NCI-H82 treated with DMSO at 0.1 percent for 48 hours (cell line): Measurements from ENCODE around the gene EFCAB6.

Source experiments
- DNase-seq: peaks from one replicate; lab custom pipeline; 2025; ENCODE audit not compliant: unreplicated experiment; lab: John Stamatoyannopoulos, UW

Gene EFCAB6

DNA sequence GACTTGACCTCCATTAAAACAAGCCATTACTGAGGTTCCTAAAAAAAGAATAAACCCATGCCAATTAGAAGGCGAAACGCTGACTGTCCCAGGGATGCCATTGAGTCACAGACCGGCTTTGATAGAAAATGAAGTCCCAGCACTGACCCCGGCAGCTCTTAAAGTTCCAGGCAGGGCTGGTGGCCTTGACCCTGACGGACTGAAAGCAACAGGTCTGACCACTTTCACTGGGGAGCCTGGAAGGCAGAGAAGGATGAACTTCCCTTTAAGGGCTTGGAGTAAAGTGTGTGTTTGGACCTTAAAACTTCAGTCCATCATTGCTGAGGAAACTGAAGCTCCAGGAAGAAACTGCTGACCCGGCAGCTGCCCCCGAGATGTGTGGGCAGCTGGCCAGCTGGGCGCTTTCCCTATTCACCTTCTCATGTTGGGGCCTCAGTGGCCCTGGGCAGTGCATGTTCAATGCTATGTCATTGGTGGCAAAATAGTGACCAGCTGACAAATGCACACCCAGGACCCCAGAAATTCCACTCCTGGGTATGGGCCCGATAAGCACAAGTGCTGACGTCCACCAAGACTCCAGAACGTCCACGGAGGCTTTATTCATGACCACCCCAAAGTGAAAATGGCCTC, 18.9 kb upstream of the EFCAB6 start:
- DNase-seq, result no peak

DNA sequence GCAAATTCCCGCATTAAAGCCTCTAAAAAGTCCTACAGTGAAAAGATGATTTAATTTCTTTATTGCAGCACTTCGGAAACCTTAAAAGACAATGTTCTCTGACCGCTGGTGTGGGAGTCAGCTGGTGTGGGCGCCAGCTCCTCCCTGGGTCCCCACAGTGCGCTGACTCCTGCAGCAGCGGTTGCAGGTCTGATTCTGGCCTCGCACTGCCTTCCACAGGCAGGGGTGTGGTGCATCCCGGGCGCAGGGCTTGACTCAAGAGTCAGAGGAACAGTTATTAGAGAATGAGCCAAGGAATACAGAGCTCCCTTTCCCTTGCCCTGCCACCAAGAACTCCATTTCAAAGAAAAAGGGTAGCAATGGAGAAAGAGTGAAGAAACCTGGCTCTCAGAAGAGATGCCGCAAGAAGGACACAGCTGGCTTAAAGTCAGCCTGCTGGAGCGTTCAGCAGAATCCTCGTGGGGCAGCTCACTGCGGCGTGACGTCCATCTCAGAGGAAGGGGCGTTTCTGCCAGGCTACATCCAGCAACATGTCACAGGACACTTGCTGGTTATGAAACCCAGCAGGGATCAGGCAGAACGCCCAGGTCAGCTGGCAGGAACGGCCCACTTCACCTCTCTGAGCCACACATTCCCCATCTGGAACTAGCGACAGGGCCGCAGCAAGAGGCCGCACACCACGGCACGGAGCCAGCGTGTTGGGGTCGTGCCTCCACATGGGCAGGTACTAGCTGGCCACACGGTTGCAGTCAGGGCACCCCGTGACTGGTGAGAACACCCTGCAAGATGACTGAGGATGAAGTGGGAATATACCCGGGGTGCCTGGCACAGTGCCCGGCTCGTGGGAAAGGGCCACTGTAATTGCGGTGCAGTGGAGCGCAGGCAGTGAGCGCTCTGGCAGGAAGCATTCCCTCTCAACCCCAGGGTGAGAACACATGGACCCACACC, 18.1 kb upstream of the EFCAB6 start:
- no peak for DNase-seq

DNA sequence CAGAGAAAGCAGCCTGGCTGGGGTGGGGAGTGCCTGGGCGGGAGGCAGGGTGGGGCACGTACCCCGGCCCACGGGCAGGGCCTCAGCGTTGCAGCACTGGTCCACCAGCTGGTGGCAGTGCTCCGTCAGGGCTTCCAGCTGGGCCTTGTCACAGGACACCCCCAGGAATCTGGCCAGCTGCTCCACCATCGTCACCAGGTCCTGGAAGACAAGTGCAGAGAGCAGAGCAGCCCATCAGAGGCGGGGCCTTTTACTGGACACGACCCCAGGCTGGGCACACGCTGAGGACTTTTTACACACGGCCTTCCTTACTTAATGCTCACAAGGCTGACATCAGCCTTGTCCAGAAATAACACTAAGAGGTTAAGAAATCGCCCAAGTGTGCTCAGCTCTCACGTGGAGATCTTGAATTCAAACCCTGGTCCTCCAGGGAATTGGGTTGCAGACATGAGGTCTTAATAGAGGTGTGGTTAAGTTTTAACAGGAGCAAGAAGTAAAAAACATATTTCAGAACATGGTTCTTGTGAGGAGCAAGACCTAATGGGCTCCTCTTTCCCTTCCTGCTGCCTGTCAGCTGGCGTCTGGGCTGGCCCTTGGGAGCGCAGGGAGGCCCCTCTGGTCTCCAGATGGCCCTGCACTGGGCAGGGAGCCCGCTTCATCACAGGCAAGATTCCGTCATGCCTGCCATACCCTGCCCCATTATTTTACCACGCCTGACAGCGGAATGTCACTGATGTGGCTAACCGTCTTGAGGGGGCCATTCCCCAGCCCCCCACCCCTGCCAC, 17.1 kb upstream of the EFCAB6 start:
- DNase-seq, result no peak

DNA sequence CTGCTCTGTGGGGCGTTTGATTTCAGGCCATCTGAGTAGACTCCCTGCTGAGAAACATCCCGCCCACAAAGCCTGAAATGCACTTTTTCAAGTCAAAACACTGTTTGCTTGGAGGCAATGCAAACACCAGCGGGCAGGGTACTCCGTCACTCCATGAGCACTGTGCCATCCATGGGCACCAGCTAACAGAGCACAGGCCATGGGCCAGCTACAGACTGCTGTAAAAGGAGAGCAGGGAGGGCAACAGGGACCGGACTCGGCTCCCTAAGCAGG, 16.6 kb upstream of the EFCAB6 start:
- no peak for DNase-seq

DNA sequence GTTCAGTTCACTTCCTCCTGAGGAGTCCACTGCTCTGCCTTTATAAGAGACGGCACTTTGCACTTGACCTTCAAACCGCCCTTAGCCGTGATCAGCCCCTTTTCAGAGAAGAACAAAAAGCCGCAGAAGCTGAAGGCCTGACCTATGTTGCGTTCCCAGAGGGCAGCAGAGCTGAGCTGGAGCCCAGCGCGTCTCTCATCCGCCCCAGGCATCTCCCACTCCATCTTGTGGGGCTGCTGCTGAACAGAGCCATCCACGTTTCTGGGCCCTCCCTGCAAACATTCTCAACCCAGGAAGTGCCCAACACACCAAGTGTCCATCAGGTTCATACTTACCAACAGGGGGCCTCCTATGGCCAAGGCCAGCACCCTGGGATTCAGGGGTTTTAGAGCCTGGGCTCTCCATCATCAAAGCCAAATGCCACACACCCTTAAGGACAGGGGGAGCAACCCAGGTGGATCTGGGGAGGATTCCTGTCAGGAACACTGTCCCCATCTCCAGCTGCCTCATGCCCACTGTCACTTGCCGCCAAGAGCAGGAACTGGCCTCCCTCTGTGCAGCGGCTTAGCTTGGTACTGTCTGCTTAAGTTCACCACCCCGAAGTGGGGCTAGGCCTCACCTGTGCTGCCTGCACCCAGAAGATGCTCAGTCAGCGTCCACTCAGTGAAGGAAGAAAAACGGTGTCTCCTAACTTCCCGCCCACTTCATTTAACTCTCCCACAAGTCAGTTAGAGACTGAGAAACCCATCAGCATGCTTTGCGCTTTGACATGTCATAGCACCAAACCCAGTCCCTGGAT, 16.0 kb upstream of the EFCAB6 start:
- no peak for DNase-seq

DNA sequence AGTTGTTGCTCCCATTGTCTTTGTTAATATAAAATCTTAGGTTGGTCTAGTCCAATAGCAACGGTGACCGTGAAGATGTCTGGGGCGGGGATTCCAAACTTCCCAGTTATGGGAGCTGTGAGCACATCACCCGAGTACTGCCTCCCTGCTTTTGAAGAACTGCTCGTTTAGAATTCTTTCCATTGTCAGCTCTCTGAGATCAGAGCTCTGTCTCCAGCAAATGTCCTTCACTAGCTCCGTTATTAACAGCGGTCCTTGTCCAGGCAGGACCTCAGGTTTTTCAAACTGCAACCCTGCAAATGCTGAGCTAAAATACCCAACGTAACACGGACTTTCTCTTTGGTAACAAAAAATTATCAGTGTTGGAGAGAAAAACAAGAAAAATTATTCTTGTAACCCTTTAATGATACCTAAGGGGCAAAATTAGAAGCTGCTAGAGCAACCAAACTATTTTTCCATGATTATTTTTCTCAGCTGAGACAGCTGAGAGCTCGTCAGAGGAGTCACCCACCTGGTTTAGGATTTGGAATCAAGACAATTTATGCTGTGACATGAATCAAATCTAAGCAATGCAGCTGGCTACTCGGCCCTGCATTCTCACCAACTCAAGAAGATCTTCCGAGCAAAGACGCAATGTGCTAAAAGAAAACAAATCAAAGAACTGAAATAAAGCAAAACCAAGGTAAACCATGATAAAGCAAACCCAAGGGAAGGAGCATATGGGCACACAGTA, 15.1 kb upstream of the EFCAB6 start:
- no peak for DNase-seq

DNA sequence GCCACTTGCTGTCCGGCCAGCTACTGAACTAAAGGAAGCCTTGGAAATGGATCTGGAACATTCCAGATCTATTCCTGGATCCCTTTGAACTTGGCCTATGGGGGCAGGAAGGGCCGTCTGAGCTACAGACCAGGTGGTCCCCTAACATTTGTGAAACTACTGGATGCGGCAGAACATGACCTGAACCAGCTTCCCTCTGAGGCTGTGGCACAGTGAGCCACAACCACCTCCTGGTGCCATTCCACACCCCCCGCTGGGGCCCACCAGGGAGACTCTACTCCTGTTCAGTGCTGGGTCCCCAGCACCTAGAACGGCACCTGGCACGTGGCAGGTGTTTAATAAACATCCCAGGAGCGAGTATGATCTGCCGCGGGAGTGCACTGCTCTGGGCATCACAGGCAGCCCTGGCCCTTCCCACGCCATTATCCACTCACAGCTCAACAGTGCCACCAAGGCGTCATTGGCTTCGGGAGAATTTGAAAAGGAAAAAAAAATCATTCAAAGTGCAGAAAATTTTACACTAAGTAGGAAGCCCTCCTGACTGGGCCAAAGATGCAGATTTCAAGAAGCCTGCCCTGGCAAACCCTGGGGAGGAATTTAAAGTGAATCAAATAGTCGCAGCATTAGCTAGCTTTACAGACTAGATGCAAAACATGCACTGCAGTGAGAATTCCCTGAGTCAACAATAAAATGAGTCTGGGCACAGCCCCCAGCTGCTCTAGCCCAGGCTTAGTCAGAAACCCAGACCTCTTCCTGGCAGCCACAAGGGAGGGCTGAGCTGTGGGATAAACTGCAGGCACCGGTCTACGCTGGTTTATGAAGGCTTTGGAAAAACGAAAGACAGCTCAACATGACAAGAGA, 14.3 kb upstream of the EFCAB6 start:
- no peak for DNase-seq

DNA sequence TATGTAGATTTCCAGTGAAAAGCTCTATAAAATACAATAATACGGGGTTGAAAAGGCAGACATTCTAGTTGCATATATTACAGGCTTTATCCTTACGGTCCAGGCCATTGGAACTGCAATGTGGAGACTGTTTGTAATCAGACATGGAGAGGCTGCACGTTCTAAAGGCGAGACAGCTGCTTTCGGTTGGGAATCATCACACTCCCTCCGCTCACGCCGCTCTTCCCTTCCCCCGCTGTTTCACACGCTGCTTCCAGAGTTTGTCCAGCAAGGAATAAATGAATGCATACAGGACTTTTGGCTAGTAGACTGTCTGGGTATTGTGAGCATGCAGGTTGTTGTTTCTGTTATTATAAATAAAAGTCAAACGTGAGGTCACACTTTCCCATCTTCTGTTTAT, 13.5 kb upstream of the EFCAB6 start:
- no peak for DNase-seq

DNA sequence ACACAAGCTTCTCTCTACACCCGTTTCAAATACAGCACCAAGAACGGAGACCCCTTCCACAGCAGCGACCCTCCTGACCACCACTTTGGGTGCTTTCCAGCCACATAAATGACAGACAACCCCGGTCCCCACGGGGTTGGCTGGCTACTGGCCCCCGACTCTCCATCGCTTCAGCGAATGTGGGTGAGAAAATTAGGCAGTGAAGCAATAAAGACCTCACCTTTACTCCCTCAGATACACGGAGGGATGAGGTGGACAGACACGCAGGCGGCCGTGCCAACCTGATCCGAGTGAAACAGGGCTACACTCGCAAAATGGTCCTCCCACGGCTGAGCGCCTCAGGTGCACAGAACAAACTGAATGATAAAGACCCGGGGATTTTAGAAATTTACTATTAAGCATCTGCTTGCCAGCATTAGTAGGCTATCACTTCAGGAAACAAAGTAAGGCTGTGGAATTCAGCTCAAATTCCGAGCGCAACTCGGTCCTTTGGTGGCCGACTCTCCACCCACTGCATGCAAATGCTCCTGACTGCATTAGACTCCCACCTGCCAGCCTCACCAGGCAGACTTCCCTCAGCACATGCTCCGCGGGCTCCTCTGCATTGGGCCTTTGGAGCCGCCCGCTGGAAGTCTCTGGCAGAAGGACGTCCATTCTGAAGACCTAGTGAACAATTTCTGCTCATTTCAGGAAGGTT, 12.8 kb upstream of the EFCAB6 start:
- DNase-seq, result no peak

DNA sequence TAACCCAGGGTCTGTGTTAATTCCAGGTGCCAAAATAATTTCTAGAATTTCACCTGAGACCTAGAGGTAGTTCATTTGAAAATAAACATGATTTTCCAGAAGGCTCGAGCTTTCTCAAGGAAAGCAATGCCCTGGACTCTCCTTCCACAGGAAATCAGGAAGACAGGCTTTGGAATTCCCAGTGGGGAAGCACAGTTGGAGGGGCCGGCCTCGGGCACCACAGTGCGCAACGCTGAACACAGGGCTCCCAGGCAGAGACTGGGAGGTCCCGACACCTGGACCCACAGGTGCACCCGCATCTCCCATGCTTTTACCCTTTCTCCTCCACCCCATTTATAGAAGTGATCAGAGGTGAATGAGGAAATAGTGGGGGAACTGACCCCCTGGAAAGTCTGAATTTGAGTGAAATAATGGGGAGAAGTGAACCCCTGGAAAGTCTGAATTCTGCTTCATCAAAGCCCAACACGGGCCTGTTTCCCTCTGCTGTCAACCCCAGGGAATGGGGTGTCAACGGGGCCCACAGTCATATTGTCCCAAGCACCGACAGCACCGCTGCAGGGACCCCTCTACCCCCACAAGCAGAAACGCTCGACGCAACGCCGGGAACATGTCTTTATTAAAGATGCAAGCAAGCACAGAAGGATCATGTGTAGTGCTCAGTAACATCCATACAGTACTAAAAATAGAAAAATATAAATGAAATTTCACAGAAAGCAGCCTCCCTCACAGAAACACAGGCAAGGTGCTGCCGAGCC, 12.0 kb upstream of the EFCAB6 start:
- no peak for DNase-seq

DNA sequence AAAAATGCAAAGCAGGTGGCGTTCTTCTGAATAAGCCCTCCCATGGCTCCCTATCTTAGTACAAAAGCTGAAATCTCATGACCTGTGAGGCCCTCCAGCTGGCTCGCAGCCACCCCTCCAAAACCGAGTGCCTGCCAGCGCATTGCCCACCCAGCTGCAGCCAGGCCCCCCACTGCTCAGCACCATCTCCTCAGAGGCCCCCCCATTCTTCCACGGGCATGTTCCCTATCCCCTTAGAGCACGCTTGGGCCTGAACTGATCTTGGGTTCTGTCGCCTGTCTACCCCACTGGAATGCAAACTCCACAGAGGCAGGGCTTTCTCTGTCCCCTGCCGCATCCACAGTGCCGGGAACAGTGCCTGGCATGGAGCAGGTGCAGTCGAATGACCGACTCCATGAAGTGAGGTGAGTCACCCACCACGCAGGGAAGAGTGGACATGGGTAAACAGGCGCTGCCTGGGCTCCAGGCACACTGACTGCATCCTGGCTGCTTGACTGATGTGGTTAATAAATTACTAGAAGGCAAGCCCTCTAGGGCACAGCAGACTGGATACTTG, 11.3 kb upstream of the EFCAB6 start:
- DNase-seq, result no peak

DNA sequence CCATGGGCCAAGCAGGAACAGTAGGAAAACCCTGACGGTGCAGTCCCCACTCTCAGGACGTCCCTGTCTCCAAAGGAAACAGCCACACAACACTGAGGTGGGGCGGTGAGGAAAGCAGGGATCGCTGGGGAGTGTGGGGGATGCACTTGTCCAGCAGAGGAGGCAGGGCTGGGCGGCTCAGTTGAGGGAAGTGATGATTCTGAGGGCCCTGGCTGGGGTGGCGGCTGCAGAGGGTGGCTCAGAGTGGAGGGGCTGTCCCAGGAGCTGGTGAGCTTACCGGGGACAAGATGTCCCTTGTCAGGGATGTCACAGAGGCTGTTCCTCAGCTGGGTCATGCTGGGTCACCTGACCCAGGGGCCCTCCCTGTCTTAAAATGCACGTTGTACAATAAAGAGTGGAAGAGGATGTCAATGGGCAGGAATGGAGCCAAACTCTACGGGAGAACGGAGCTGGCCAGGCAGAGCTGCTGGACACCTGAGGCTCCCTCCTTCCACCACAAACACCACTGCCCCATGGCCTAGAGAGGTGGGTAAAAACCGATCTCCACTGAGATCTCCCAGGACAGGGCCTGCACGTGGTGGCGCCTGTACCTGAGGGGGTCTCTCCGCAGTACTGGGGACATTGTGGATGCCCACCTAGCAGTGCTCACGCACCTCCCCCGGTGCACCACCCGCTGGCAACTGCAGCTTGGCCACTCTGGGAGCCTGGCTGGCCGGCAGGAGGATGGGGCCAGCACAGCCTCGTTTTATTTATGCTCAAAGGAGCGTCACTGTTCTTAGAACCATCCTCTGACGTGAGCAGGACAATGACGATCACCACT, 9.7 kb upstream of the EFCAB6 start:
- DNase-seq, result no peak

DNA sequence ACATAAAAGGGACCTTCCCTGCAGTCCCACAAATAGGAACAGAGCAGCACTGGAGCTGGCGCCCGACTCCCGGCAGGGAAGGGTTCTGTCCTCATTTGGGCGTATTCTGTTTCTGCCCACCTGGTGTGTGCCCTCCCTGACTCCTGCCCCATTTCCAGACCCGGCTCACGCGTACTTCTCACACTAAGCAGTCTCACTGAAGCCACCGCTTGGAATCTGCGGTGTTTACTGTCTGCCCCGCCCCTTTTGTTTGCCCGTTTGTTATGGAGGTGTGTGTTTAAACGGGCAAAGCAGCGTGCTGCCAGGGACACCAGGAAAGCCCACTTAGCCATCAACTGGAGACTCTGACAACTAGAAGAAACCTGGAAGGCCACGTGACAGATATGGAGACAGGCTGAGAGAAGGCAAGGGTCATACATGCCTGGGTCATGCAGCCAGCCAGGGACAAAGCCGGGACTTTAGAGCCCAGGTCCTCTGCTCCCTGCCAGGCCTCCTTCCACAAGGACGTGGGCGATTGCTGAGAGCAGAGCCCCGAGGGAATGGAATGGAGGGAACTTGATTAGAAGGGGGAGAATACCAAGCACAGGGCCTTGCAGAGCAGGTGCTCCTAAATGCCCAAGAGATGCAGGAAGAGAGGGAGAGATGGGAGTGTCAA, 8.7 kb upstream of the EFCAB6 start:
- no peak for DNase-seq

DNA sequence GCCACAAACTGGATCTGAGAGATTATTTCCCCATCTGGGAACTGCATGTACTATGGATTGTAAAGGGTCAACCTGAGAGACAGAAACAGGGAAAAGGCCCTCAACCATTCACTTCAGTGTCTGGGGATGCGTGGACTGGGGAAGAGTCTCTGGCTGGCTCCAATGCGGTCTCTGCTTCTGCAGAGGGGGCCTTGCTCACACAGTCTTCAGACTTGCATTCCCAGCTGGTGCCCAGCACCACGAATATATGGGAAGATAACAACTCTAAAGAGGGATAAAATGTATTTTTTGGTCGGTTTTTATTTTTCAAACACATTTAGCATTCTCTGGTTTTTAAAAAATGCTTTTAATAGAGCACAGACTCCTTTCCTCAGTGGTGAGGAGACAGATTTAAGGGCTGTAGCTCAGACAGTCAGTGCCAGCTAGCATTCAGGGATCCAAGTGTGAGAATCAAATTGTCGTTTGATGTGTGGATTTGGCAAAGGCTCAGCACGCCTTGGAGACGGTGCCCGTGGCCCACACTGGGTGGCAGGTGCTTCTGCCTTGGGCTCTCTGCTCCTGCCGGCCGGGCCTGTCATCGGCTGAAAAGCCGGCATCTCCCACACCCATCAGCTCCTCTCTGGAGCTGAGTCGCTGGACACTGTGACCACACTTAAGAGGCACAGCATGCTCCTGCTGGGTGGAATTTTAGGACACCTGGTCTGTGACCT, 8.0 kb upstream of the EFCAB6 start:
- DNase-seq, result no peak

DNA sequence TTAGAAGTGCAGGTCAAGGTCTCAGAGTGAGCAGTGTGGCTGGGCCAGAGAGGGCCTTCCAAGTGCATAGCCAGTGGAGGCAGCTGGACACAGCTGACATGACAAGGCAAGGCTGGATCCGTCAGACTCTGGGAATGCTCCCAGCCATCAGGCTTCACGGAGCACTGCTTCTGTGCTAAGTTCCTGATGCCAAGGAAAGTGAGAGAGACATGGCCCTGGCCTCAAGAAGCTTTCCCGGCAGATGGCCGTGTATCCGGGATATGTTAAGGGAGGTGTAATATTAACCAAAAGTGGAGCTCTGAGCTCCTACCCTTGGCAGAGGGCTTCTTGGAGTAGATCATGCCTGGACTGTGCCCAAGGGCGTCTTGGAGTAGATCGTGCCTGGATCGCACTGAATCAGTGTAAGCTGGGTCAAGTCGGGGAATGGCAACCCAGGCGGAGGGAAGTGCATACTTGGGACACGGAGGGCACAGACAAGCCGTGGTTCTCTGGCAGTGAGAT, 7.4 kb upstream of the EFCAB6 start:
- no peak for DNase-seq

DNA sequence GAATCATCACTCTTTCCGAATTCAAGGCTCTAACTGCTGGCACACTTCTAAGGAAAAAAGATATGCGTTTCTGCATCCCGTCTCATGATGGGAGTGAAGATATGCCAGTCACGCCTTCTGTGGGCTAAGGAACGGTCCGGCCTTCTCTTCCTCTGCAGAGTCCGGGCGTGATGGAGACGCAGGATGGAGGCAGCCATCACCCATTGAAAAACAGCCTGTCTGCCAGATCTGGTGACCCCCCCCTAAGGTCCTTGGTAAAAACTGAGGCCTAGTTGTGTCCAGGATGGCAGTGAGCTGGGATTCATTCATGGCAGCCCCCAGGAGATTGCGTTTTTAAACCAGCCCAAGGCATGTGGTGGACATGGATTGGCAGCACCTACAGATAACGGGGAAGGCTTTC, 6.9 kb upstream of the EFCAB6 start:
- DNase-seq, result no peak
